ENCODE measurements around the gene AOPEP.

AOPEP gene

DNA sequence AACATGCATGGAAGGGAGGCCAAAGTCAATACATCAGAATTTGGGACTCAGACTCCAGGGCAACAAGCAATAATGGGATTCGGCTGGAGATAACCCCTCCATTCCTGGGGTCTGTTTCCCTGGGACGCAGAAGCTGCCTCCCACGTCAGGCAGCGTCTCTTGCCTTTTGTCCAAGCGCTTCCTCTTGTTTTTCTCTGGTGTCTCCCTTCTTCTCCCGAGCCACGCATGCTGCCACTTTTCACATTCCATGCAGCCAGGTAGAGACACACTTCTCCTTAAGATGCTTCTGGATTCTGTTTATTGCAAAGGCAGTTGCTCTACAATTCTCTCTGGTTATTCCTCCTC lies 267.3 kb downstream of the AOPEP start:
- Histone ChIP-seq H3K4me2 (no peak overlapping the region), H3K27ac (no peak overlapping the region), H3K27me3 (no peaks in the 10 kb centered on the region), H4K20me1 (no peaks in the 10 kb centered on the region), H3K4me1 (no peaks in the 10 kb centered on the region), H3K9me3 (peaks cover 12% of the 10 kb centered on the region), H3K36me3 (peaks cover 13% of the 10 kb centered on the region; the same call in 1 of the 2 replicates), H3K4me3 (no peak overlapping the region), H3K9ac (no peak overlapping the region)
- no peak for TF ChIP-seq Cebpa-rat (IDR thresholded peaks at IDR 0.05)

DNA sequence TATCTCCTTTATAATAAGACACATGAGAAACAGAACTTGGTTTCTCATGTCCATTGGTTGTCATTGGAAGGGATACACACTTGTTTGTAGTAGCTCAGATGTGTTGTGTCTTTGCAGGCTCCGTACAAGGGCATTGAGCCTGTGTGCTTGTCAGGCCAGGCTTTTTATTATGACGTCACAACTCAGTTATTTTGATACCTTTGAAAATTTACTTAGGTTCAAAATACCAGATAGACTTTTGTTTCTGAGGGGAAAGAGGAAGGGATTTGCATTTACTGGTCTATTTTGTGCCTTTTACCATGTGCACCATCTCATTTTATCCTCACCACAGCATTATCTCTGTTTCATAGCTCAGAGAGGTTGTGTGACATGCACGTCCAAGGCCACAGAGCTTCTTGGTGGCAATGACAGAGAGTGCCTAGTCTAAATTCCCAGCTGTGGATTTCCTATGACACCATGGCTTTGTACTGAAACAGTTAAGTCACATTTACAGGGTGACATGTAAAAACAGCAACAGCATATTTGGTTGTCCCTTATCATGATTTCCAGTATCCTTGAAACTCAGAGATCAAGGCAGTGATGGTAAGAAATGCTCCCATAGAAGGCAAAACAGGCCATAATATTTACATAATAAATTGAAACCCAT lies 268.7 kb downstream of the AOPEP start:
- Histone ChIP-seq H3K27ac (no peak overlapping the region), H3K9me3 (no peaks in the 10 kb centered on the region), H4K20me1 (no peaks in the 10 kb centered on the region), H3K4me1 (no peaks in the 10 kb centered on the region), H3K4me3 (no peak overlapping the region), H3K36me3 (0 out of 2 replicates have a peak, but pooled peaks cover under 1% of the 10 kb centered on the region), H3K9ac (no peak overlapping the region), H3K27me3 (no peaks in the 10 kb centered on the region), H3K4me2 (no peak overlapping the region)
- TF ChIP-seq Cebpa-rat (IDR thresholded peaks at IDR 0.05), result no peak

DNA sequence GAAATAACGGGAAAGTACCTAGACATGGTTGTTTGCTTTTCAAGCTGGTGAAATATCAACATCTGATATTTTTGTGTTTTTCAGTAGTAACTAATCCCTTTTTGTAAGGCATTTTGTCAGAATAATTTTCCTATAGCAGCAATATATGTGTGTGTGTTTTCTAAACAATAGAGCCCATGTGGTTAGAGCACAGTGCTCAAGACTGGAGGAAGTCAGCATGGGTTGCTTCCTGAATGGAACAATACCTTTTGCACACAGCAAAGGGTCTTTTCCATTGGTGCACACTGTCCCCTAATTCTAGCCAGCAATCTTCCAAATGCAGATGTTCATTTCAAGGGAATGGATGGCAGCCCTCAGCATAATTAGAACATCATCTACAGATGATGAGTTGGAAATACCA lies 270.1 kb downstream of the AOPEP start:
- no peak for TF ChIP-seq Cebpa-rat (IDR thresholded peaks at IDR 0.05)
- H3K36me3 ChIP-seq, result no peaks in the 10 kb centered on the region
- no peak overlapping the region for H3K4me2 ChIP-seq
- H3K9me3 ChIP-seq, result no peaks in the 10 kb centered on the region
- H3K4me1 ChIP-seq, result no peaks in the 10 kb centered on the region
- H3K27ac ChIP-seq, result no peak overlapping the region
- no peak overlapping the region for H3K4me3 ChIP-seq
- H3K27me3 ChIP-seq, result peaks cover 5% of the 10 kb centered on the region; the same call in 1 of the 2 replicates
- no peak overlapping the region for H3K9ac ChIP-seq
- no peaks in the 10 kb centered on the region for H4K20me1 ChIP-seq

DNA sequence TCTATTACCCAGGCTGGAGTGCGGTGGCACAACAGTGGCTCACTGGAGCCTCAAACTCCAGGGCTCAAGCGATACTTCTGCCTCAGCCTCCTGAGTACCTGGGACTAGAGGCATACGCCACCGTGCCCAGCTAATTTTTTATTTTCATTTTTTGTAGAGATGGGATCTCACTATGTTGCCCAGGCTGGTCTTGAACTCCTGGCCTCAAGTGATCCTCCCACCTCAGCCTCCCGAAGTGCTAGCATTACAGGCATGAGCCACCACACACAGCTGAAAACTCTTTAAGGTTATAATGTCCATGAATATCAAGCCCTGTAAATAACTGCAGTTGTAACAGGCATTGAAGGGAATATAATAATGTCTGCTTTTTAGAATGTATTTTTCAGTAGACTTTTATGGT lies 271.2 kb downstream of the AOPEP start:
- Histone ChIP-seq H3K27me3 (peaks cover 16% of the 10 kb centered on the region), H4K20me1 (peaks cover 4% of the 10 kb centered on the region), H3K9me3 (no peaks in the 10 kb centered on the region), H3K27ac (no peak overlapping the region), H3K9ac (no peak overlapping the region), H3K4me2 (no peak overlapping the region), H3K4me3 (no peak overlapping the region), H3K36me3 (no peaks in the 10 kb centered on the region), H3K4me1 (no peaks in the 10 kb centered on the region)
- TF ChIP-seq Cebpa-rat (IDR thresholded peaks at IDR 0.05), result no peak

DNA sequence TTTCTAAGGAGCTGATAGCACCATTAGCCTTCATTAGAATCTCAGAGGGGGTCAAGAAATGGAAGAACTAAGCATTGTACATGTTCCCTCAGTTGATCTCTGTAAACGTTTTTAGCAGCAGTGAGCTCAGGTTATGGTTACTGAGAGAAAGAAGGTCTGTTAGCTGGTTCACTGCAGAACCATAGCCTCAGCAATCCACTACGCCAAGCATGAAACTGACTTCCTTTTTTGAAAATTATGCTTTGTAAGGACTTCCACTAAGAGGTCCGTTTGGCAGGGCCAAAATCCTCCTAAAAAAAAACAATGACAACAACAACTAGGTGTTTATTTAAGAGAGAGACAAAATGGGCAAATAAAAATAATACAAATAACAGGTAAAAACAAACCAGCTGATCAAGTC lies 273.3 kb downstream of the AOPEP start:
- H3K27me3 ChIP-seq, result peaks cover 35% of the 10 kb centered on the region
- no peak overlapping the region for H3K27ac ChIP-seq
- peaks cover 22% of the 10 kb centered on the region for H4K20me1 ChIP-seq
- peaks cover 10% of the 10 kb centered on the region for H3K4me1 ChIP-seq
- H3K4me3 ChIP-seq, result no peak overlapping the region
- H3K36me3 ChIP-seq, result no peaks in the 10 kb centered on the region
- no peaks in the 10 kb centered on the region for H3K9me3 ChIP-seq
- H3K9ac ChIP-seq, result no peak overlapping the region
- H3K4me2 ChIP-seq, result no peak overlapping the region
- TF ChIP-seq Cebpa-rat (IDR thresholded peaks at IDR 0.05), result no peak

DNA sequence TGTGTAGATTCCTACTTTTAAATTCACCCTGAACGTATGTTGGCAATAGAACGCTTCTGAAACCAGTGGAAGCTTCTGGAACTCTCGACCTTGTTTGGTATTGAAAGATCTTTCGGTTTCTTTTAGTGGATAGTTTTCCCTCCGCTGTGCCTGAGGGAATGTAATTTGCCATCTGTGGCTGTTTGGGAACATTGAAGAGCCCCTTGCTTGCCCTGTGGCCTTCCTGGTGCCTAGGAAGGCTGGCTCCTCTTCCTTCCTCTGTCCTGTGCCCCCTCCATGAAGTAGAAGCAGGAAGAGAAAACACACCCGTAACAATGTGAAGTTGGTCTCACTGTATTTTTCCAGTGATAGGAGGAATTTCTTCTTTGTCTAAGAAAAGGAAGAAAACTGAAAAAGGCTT lies 274.3 kb downstream of the AOPEP start:
- no peak overlapping the region for H3K4me2 ChIP-seq
- no peak overlapping the region for H3K4me3 ChIP-seq
- H3K4me1 ChIP-seq, result peaks cover 19% of the 10 kb centered on the region
- H3K36me3 ChIP-seq, result no peaks in the 10 kb centered on the region
- H3K27me3 ChIP-seq, result peaks cover 45% of the 10 kb centered on the region
- H3K9me3 ChIP-seq, result no peaks in the 10 kb centered on the region
- peaks cover 32% of the 10 kb centered on the region for H4K20me1 ChIP-seq
- H3K9ac ChIP-seq, result no peak overlapping the region
- no peak for TF ChIP-seq Cebpa-rat (IDR thresholded peaks at IDR 0.05)
- no peak overlapping the region for H3K27ac ChIP-seq

DNA sequence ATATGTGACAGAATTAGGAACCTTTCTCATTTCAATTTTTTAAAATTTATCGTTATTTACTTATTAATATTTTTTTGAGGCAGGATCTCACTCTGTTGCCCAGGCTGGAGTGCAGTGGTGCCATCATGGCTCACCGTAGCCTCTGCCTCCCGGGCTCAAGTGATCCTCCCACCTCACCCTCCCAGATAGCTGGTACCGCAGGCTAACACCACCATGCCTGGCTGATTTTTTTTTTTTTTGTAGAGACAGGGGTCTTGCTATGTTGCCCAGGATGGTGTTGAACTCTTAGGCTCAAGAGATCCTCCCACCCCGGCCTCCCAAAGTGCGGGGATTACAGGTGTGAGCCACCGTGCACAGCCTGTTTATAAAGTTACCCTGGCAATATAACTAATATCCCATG lies 275.2 kb downstream of the AOPEP start:
- Histone ChIP-seq H3K36me3 (no peaks in the 10 kb centered on the region), H3K27me3 (peaks cover 54% of the 10 kb centered on the region), H3K4me2 (no peak overlapping the region), H3K4me3 (no peak overlapping the region), H3K4me1 (peaks cover 19% of the 10 kb centered on the region), H3K27ac (no peak overlapping the region), H3K9me3 (no peaks in the 10 kb centered on the region), H3K9ac (no peak overlapping the region), H4K20me1 (peaks cover 41% of the 10 kb centered on the region)
- no peak for TF ChIP-seq Cebpa-rat (IDR thresholded peaks at IDR 0.05)

DNA sequence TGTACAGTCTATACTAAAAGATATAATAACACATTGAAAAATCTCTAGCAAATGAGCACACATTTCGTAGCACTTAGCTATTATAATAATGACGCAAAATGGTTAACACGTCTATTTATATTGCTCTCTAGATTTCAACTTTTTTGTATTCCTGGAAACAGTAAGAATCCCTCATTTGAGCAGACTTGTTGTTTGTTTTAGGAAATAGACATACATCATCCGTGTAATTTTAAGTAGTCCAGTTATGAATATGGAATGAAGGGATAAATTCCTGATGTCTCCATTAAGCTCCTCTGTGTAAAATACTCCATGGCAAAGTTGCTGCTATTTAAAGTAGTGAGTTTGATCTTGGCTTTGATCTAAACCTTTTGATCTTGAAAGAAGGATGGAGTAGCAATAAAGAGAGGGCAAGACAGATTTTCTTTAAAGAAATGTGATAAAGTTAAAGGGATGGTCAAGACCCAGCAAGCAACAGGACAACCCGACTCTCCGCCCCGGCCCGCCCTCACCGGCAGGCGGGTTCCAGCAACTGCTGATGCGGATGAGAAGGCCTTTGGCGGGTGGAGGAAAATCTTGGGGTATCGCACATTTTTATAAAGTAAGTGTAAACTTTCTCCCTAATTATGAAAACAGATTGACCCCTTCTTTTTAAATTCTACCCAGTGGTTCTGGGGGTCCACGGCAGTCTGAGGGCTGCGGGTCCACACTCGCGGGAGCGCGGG lies 277.4 kb downstream of the AOPEP start:
- H3K27me3 ChIP-seq, result peaks cover 71% of the 10 kb centered on the region
- H3K27ac ChIP-seq, result peak overlapping the region; percentile 65; the same call in 1 of the 2 replicates
- H3K4me1 ChIP-seq, result peaks cover 19% of the 10 kb centered on the region
- no peak for TF ChIP-seq Cebpa-rat (IDR thresholded peaks at IDR 0.05)
- H3K36me3 ChIP-seq, result 0 out of 2 replicates have a peak, but pooled peaks cover 7% of the 10 kb centered on the region
- peak overlapping the region; percentile 75 for H3K9ac ChIP-seq
- no peaks in the 10 kb centered on the region for H3K9me3 ChIP-seq
- peaks cover 44% of the 10 kb centered on the region for H4K20me1 ChIP-seq
- H3K4me2 ChIP-seq, result peak overlapping the region; percentile 94
- H3K4me3 ChIP-seq, result peak overlapping the region; percentile 74

DNA sequence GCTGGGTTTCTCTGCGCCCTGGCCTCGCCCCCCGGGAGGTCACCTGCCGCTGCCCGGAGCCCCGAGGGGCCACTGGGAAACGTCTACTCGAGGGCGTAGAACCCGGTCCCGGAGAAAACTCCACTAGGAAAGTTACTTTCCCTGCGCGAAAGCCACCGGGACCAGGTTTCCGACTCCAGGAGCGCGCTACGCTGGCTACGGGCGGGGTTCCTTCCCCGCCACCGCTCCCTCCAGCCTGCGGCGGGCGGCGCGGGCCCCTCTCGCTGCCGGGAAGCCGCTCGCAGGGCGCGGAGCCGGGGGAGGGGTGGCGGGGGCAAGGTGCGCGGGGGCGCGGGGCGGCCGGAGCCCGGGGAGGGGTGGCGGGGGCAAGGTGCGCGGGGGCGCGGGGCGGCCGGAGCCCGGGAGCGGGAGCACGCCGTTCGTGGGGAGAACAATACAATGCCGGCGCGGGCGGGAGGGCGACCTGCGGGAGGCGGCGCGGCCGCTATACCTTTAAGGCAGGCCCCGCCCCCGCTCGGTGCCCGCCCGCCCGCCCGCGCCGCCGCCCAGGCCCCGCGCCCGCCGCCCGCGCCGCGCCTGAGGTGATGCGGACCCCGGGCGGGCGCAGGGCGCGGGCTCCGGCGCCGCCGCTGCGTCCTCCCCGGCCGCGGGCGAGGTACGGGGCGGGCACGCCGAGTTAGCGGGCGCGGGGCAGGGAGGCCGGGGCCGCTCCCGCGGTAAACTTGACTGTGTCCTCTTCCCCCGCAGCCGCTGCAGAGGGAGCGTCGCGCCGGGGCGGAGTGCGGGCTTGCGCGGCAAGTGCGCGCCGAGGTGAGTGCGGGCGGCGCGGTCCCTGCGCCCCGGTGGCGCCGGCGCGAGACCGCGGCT lies 278.1 kb downstream of the AOPEP start:
- no peak for TF ChIP-seq Cebpa-rat (IDR thresholded peaks at IDR 0.05)
- Histone ChIP-seq H3K9me3 (no peaks in the 10 kb centered on the region), H3K27me3 (peaks cover 71% of the 10 kb centered on the region), H4K20me1 (peaks cover 44% of the 10 kb centered on the region), H3K4me3 (peak overlapping the region; percentile 76), H3K36me3 (0 out of 2 replicates have a peak, but pooled peaks cover 7% of the 10 kb centered on the region), H3K4me1 (peaks cover 19% of the 10 kb centered on the region), H3K4me2 (peak overlapping the region; percentile 94), H3K9ac (peak overlapping the region; percentile 75), H3K27ac (peak overlapping the region; percentile 66)

Measured in BLaER1 (cell line).